COLO668 (cell line): ENCODE results near the gene FASN.

Experiments
- DNase-seq: peaks from one replicate; lab custom pipeline; 2025; ENCODE audit not compliant: unreplicated experiment; lab: John Stamatoyannopoulos, UW

Gene FASN

GRCh38 chr17:82118168-82118814 is 20.3 kb upstream of the FASN start:
- DNase-seq = no peak

- DNase-seq = no peak
These were observed 19.4 kb upstream of the FASN start for GRCh38 chr17:82117139-82118090.

- DNase-seq = no peak
These were observed 18.2 kb upstream of the FASN start for GRCh38 chr17:82116246-82116645.

GRCh38 chr17:82114872-82115271 is 16.8 kb upstream of the FASN start:
- DNase-seq = no peak

GRCh38 chr17:82114447-82114846 is 16.4 kb upstream of the FASN start:
- DNase-seq = no peak

- no peak for DNase-seq
These were observed 15.9 kb upstream of the FASN start for GRCh38 chr17:82113941-82114340.

- no peak for DNase-seq
These were observed 15.4 kb upstream of the FASN start for GRCh38 chr17:82113422-82113821.

- no peak for DNase-seq
These were observed 14.9 kb upstream of the FASN start for GRCh38 chr17:82112914-82113311.

- DNase-seq = no peak
These were observed 14.3 kb upstream of the FASN start for GRCh38 chr17:82112181-82112913.

GRCh38 chr17:82110298-82110697 is 12.3 kb upstream of the FASN start:
- peak; percentile 35 for DNase-seq

GRCh38 chr17:82108961-82109475 is 11.0 kb upstream of the FASN start:
- no peak for DNase-seq

GRCh38 chr17:82108496-82108945 is 10.5 kb upstream of the FASN start:
- DNase-seq = no peak

- DNase-seq = no peak
These were observed 10.0 kb upstream of the FASN start for GRCh38 chr17:82108038-82108437.

GRCh38 chr17:82107341-82107860 is 9.4 kb upstream of the FASN start:
- peak; percentile 30 for DNase-seq

GRCh38 chr17:82106688-82107305 is 8.8 kb upstream of the FASN start:
- no peak for DNase-seq

- peak; percentile 82 for DNase-seq
These were observed 8.0 kb upstream of the FASN start for GRCh38 chr17:82105882-82106687.

GRCh38 chr17:82105417-82105881 is 7.4 kb upstream of the FASN start:
- no peak for DNase-seq

GRCh38 chr17:82104797-82105416 is 6.9 kb upstream of the FASN start:
- DNase-seq = no peak
